B cell (primary cell): ENCODE data around the gene CWC27.
"Not testable (repeated sequence)": the region's sequence is repeated elsewhere in the genome, so short reads cannot be mapped to it uniquely, and the experiment has no call there.

Experiments used
- EZH2 ChIP-seq: IDR thresholded peaks from 2 replicates; pipeline ENCODE4 v1.6.1; 2012; ENCODE audit warnings: borderline replicate concordance, low read depth, mild to moderate bottlenecking, moderate library complexity, low read length; ENCODE audit not compliant: insufficient read depth, poor library complexity, severe bottlenecking
- TF ChIP-seq, protein P1 (sequence below): fragments of 200-600 bp; IDR thresholded peaks from one replicate; pipeline ENCODE4 v1.8.0; 2022; ENCODE audit warnings: antibody characterized with exemption, mild to moderate bottlenecking

DNA sequence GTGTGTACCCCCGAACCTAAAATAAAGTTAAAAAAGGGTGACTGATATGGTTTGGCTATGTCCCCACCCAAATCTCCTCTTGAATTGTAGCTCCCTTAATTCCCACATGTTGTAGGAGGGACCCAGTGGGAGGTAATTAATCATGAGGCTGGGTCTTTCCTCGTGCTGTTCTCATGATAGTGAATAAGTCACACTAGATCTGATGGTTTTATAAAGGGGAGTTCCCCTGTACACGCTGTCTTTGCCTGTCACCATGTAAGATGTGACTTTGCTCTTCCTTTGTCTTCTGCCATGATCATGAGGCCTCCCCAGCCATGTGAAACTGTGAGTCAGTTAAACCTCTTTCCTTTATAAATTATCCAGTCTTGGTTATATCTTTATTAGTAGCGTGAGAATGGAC is 50.6 kb downstream of the CWC27 start:
- TF ChIP-seq, protein P1, sequence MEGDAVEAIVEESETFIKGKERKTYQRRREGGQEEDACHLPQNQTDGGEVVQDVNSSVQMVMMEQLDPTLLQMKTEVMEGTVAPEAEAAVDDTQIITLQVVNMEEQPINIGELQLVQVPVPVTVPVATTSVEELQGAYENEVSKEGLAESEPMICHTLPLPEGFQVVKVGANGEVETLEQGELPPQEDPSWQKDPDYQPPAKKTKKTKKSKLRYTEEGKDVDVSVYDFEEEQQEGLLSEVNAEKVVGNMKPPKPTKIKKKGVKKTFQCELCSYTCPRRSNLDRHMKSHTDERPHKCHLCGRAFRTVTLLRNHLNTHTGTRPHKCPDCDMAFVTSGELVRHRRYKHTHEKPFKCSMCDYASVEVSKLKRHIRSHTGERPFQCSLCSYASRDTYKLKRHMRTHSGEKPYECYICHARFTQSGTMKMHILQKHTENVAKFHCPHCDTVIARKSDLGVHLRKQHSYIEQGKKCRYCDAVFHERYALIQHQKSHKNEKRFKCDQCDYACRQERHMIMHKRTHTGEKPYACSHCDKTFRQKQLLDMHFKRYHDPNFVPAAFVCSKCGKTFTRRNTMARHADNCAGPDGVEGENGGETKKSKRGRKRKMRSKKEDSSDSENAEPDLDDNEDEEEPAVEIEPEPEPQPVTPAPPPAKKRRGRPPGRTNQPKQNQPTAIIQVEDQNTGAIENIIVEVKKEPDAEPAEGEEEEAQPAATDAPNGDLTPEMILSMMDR: not testable (repeated sequence)
- not testable (repeated sequence) for TF ChIP-seq EZH2
